GM21526 (cell line): ENCODE measurements around the gene CENPN.

Source experiments
- ATAC-seq: cut with Tn5 transposase; IDR thresholded peaks from one replicate; pipeline ENCODE4 v1.9.1; 2021; ENCODE audit warnings: moderate library complexity; ENCODE audit not compliant: unreplicated experiment, low FRiP score

Gene CENPN, protein sequence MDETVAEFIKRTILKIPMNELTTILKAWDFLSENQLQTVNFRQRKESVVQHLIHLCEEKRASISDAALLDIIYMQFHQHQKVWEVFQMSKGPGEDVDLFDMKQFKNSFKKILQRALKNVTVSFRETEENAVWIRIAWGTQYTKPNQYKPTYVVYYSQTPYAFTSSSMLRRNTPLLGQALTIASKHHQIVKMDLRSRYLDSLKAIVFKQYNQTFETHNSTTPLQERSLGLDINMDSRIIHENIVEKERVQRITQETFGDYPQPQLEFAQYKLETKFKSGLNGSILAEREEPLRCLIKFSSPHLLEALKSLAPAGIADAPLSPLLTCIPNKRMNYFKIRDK

DNA sequence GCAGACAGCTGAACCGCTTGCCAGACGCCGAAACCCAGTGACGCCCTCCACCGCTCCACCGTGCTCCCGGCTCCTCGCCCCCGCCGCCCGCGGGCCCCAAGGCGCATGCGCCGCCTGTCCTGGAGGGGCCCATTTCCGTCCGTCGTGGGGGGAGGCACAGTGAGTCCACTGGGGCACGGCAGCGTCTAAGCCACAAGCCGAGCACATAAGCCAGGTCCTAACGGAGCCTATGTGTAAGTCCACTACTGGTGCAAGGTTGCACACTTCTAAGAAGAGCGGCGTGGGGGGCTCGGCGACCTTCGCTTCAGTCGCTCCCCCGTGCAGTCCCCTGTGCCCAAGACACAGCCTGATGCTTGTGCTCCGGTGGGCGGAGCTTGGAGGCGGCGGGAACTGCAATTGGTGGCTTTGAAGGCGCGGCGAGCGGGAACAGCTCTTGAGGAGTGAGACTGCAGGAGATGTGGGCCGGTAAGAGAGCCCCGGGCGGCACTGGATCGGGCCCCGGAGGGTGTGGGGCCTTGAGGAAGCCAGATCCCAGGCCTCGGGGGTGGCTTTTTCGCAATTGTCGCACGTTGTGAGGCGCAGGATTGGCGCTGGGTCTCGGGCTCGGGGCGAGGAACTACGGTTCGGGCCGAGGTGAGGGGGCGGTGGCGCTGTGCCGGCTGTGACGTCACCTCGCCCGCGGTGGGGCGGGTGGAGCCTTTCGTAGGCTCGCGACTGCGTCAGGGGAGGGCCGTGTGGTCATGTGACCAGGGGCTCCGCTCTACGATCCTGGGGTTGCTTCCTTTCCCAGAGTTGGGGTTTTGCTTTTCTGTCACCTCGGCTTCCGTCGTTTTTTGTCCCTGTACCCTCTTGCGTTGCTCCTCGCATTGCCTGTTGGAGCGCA lies at the start of gene CENPN, which contains the start of gene CMC2:
Gene CENPN, plus strand, starts transcription at position 402 of the 883 bp plus-strand sequence. CDS start 4,726 bp downstream, outside the sequence.
Gene CMC2, minus strand, starts transcription at position 73 of the 883 bp plus-strand sequence. CDS start 9,491 bp downstream, outside the sequence.
- ATAC-seq, result peak; percentile 80

DNA sequence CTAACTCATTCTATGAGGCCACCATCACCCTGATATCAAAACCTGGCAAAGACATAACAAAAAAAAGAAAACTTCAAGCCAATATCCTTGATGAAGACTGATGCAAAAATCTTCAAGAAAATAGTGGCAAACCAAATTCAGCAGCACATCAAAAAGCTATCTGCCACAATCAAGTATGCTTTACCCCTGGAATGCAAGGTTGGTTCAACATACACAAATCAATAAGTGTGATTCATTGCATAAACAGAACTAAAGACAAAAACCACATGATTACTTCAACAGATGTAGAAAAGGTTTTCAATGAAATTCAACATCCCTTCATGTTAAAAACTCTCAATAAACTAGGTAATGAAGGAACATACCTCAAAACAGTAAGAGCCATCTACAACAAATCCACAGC lies 48.7 kb upstream of the CENPN start:
- no peak for ATAC-seq

DNA sequence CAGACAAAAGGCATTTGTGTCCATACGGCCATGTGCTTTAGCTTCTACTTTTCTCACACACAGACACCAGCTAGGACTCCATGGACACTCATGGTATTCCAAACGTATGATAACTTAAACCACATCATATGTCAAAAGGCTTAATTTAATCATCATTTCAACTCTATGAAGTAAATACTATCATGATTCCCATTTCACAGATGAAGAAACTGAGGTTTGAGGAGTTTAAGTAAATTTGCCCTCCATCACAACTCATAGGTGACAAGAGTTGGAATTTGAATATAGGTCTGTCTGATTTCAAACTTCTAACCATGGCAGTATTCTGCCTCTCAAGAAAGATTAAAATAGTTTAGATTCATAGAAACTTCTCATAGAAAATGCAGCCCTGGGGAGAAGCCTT lies 44.1 kb upstream of the CENPN start:
- no peak for ATAC-seq

GRCh38 chr16:80964351-80964750 lies 42.7 kb upstream of the CENPN start:
- ATAC-seq, result no peak

- no peak for ATAC-seq
Observed at GRCh38 chr16:80966617-80967016, 40.4 kb upstream of the CENPN start.

GRCh38 chr16:80968386-80969113 lies 38.5 kb upstream of the CENPN start:
- ATAC-seq, result no peak

GRCh38 chr16:80969114-80969484 lies 37.9 kb upstream of the CENPN start:
- ATAC-seq, result no peak

GRCh38 chr16:80971819-80972218 lies 35.2 kb upstream of the CENPN start:
- ATAC-seq, result no peak

DNA sequence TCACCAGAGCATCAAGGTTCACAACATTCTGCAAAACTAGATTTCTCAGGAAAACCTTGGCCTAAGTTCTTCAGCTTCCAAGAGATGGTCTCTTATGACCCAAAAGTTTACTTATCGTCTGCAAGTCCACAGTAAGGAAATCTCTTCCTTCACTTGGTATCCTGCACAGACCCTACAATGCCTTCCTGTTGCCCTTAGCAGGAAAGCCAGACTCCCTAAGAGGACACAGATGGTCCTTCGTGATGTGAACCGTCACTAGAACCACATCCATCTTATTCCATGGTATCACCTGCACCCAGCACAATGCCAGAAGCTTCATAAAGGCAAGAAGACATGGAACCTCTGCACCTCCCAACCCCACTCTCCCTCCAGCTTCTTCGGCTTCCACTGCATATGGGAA lies 34.4 kb upstream of the CENPN start:
- ATAC-seq, result no peak

DNA sequence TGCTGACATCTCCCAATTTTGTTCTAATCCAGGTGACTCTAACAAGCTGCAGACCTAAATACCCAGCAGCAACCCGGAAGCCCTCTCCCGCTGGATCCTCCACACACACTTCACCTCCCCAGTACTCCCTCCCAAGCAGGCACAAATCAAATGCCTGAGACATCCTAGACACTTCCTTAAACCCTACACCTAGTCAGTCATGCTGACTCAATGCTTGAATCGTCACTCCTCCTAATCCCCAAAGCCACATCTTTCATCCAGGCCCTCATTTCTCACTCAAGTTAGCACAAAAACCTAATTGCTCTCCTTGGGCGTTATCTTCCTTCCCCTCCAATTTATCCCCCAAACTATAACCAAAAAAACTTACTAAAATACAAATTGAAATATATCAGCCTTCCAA lies 33.0 kb upstream of the CENPN start:
- no peak for ATAC-seq

GRCh38 chr16:80974649-80975376 lies 32.2 kb upstream of the CENPN start:
- no peak for ATAC-seq

DNA sequence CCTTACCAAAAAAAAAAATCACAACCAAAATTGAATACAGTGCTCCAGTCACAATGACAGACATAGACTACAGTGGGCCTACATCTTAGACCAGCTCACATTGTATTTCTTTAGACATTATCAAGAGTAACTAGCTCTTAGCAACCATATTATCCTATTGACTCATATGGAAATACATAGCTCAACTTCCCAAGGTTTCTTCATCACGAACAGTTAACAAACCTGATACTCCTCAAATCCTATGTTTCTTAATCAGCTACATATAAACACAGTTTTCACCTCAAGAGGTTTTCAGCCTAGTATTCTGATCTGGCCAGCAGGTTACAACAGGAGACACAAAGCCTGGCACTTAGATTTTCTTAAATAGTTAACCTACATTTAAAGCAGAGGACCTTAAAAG lies 30.1 kb upstream of the CENPN start:
- ATAC-seq, result no peak

DNA sequence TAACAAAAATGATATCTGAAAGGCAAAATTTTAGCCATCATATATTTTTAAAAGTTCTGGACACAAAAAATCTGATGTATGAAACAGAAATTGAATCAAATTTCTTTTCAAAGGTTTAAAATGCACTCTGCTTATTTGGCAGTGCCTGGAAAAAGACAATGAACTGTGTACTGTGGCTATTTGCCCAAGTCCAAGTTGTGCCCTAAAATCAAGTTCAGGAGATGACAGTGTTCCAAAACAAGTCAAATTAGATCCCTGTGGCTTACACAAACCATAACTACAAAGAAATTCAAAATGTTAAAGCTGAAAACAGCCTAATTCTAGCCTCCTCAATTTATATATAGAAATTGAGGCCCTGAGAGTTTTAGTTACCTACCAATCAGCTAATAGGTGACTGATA lies 25.9 kb upstream of the CENPN start:
- no peak for ATAC-seq

GRCh38 chr16:80982646-80983045 lies 24.4 kb upstream of the CENPN start:
- ATAC-seq, result no peak

DNA sequence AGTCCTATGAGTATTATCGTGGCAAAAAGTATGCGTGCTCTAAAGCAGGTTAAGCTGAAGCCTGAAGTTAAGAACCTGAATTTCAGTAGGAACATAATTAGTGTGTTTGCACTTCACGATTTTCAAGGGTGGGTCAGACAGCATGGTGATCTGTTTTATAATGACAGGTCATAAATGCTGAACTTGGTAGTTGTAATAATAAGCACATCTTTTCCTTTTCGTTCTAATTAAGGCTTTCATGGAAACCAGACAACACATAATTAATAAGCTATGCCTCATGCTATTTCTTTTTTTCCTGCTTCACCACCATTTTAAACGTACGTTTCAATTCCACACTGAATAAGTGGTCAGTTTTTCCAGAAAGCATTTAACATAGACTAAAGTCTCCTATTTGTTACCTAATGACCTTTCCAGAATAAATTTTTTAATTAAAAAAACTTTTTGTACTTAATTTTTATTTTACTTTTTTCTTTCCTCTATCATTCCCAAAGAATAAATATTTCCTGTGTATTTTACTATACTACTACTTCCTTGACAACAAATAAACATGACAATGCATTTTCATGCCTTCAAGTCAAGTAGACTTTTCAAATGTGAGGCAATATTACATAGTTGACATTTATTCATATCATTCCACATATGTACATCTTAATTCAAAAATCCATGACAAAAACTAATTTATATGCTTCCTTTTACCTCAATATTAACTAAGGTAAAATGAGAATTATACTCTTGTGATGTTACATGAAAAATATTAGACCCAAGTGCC lies 22.7 kb upstream of the CENPN start:
- ATAC-seq, result no peak

DNA sequence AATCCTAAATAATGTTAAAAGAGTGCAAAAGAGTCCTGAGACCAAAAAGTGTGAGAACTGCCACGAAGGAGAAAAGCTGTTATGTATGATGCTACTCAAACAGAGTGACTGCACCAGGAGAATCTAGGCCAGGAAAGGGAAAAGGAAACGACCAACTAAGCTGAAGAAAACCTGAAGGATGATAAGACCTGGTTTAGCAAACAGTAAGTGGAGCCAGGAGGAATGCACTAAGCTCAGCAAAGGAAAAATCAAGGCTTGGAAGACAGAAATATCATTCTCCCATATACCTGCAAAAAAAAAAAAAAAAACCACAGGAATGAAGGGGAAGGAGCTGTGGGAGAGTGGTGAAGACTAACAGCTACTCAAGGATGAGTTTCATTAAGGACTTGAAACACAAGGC lies 21.4 kb upstream of the CENPN start:
- ATAC-seq, result no peak

DNA sequence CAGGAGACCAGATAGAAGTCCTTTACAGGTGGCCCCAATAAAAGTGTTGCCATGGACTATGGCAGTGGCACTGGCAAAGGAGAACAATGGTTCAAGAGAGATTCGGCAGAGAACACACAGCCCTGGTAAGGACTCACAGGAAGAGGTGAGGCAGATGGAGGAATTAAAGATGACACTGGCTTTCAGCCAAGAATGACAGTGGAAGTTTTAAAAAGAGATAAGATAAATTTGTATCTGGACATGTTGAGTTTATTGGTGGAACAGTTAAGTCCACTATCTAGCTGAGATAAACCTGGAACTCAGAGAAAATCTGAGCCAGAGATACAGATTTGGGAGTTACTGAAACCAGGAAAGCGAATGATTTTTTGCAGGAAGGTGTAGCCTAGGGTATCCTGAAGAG lies 20.5 kb upstream of the CENPN start:
- ATAC-seq, result no peak

- no peak for ATAC-seq
Observed at GRCh38 chr16:80988756-80989155, 18.3 kb upstream of the CENPN start.

DNA sequence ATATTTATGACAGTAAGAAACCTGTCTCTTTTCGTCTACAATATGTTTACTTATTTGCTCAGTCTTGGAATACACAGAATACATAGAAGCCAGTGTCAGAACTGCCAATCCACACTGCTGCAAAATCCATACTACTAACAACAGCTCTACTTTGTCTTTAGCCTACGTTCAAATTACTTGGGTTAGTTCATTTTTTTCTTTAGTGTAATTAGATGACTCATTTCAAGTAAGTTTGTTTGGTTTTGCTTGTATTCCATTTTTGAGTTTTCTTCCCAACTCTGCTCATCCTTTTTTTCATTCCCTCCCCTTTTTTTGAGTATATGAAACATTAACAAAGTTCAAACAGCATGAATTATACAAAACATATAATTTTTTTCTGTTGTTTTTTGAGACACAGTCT lies 17.2 kb upstream of the CENPN start:
- ATAC-seq, result no peak

- no peak for ATAC-seq
Observed at GRCh38 chr16:80990577-80990976, 16.4 kb upstream of the CENPN start.
